ENCODE results near the gene AMIGO2.

The AMIGO2 gene

DNA sequence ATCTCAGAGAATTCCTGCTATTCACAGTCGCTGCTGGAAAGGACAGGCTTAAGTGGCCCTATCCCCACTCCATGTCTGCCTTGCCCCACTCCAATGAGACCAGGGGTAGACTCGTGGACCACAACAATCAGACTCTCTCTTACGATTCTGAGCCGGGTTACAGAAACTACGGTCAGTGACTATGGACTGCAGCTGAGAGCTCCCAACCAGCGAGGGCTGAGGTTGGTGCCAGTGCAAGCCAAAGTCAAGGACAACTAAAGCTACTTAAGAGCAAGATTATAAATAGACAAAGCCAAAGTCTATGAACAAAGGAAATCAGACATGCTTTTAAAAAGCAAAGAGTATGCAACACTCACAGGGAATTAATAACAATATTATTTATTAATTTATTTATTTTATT lies 18.3 kb upstream of the AMIGO2 start:
- Histone ChIP-seq H3K4me1 (ENCODE audit: control insufficient read depth in 1 of 2, insufficient read depth in 2 of 2, low read length in 2 of 2) (peaks cover 0 to 4% of the 10 kb centered on the region in 2 donors), H3K36me3 (ENCODE audit: control insufficient read depth in 1 of 2, insufficient read depth in 2 of 2, low read length in 2 of 2) (no peaks in the 10 kb centered on the region), H3K27me3 (ENCODE audit: control insufficient read depth in 1 of 2, insufficient read depth in 2 of 2, low read length in 2 of 2) (no peaks in the 10 kb centered on the region), H3K9me3 (ENCODE audit: control insufficient read depth in 1 of 2, low read length in 2 of 2) (no peaks in the 10 kb centered on the region), H3K4me3 (ENCODE audit: low read depth in 1 of 2, low read length in 2 of 2) (no peak overlapping the region), H3K27ac (ENCODE audit: low read depth, low read length) (no peak overlapping the region), H3K9ac (ENCODE audit: low read depth in 1 of 2, low read length in 2 of 2) (no peak overlapping the region)

DNA sequence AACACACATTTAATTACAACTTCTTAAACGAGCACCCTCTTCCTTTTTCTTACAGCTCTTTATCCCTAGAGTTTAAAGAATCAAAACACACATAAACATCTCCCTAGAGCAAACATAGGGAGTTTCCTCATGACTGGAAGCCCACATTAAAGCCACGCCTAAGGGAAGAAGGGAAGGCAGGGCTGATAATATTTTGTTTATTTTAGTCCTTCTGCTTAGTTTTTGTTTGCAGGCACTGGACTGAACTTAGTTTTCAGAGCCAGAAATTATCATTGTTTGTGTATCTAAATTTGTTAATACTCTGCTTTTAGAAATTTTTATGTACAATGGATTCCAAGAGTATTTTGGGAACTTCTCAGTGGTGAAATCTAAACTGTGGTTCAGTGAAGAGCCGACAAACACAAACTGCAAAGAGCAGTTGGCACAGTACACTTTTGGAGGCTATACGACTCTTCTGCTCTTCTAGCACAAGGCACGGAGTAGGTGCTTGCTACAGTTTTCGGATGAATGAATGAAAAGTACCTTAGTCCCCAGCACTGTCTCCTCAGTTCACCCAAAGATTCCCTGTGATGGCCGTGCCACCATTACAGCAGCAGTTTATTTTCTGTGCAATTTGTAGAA lies 17.6 kb upstream of the AMIGO2 start:
- Histone ChIP-seq H3K4me3 (ENCODE audit: low read depth in 1 of 2, low read length in 2 of 2) (no peak overlapping the region), H3K27ac (ENCODE audit: low read depth, low read length) (no peak overlapping the region), H3K36me3 (ENCODE audit: control insufficient read depth in 1 of 2, insufficient read depth in 2 of 2, low read length in 2 of 2) (no peaks in the 10 kb centered on the region), H3K27me3 (ENCODE audit: control insufficient read depth in 1 of 2, insufficient read depth in 2 of 2, low read length in 2 of 2) (no peaks in the 10 kb centered on the region), H3K9ac (ENCODE audit: low read depth in 1 of 2, low read length in 2 of 2) (no peak overlapping the region), H3K4me1 (ENCODE audit: control insufficient read depth in 1 of 2, insufficient read depth in 2 of 2, low read length in 2 of 2) (peaks cover 0 to 4% of the 10 kb centered on the region in 2 donors), H3K9me3 (ENCODE audit: control insufficient read depth in 1 of 2, low read length in 2 of 2) (no peaks in the 10 kb centered on the region)

DNA sequence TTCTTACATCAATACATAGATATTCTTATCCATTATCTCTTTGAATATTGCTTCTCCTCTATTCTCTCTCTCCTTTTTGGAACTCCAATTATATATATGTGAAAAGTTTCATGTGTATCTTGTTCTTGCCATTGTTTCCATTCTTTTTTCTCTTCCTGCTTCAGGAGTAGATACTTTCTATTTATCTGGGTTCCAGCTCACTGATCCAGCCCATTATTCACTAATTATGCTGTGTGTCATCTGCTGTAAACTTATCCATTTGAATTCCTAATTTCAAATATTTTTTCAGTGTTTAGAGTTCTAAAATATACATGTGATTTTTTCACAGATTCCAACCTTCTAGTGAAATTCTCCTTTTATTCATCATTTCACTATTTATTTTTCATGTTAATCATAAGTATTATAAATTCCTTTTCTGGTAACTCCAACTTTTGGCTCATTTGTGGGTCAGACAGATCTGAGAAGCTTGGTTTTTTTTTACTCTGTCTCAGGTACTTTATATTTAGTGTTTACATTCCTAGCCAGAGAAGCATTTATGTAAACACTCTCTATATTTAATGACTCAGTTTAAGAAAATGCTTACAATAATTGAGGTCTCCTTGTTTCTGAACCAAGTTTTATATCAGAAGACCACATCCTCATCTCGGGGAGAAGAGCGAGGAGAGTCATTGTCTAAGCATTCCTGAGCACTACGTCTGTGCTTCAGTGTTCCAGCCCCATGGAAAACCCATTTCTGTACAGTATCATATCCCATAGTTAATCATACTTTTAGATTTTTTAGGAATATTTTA lies 15.9 kb upstream of the AMIGO2 start:
- Histone ChIP-seq H3K27me3 (ENCODE audit: control insufficient read depth in 1 of 2, insufficient read depth in 2 of 2, low read length in 2 of 2) (no peaks in the 10 kb centered on the region), H3K4me1 (ENCODE audit: control insufficient read depth in 1 of 2, insufficient read depth in 2 of 2, low read length in 2 of 2) (peaks cover 0 to 4% of the 10 kb centered on the region in 2 donors), H3K4me3 (ENCODE audit: low read depth in 1 of 2, low read length in 2 of 2) (no peak overlapping the region), H3K9ac (ENCODE audit: low read depth in 1 of 2, low read length in 2 of 2) (no peak overlapping the region), H3K9me3 (ENCODE audit: control insufficient read depth in 1 of 2, low read length in 2 of 2) (no peaks in the 10 kb centered on the region), H3K36me3 (ENCODE audit: control insufficient read depth in 1 of 2, insufficient read depth in 2 of 2, low read length in 2 of 2) (no peaks in the 10 kb centered on the region), H3K27ac (ENCODE audit: low read depth, low read length) (no peak overlapping the region)

DNA sequence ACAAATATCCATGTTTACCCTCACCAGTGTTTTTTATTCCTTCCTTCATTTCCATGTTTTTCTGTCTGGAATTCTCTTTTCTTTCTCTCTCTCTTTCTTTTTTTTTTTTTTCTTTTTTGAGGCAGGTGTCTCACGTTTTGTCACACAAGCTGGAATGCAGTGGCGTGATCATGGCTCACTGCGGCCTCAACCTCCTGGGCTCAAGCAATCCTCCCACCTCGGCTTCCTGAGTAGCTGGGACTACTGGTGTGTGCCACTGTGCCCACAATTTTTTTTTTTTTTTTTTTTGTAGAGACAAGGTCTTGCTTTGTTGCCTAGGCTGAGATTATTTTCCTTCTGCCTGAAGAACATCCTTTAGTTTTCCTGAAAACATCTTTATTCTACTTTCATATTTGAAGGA lies 15.0 kb upstream of the AMIGO2 start:
- Histone ChIP-seq H3K27ac (ENCODE audit: low read depth, low read length) (no peak overlapping the region), H3K4me3 (ENCODE audit: low read depth in 1 of 2, low read length in 2 of 2) (no peak overlapping the region), H3K36me3 (ENCODE audit: control insufficient read depth in 1 of 2, insufficient read depth in 2 of 2, low read length in 2 of 2) (no peaks in the 10 kb centered on the region), H3K27me3 (ENCODE audit: control insufficient read depth in 1 of 2, insufficient read depth in 2 of 2, low read length in 2 of 2) (no peaks in the 10 kb centered on the region), H3K9ac (ENCODE audit: low read depth in 1 of 2, low read length in 2 of 2) (no peak overlapping the region), H3K4me1 (ENCODE audit: control insufficient read depth in 1 of 2, insufficient read depth in 2 of 2, low read length in 2 of 2) (peaks cover 0 to 4% of the 10 kb centered on the region in 2 donors), H3K9me3 (ENCODE audit: control insufficient read depth in 1 of 2, low read length in 2 of 2) (no peaks in the 10 kb centered on the region)

DNA sequence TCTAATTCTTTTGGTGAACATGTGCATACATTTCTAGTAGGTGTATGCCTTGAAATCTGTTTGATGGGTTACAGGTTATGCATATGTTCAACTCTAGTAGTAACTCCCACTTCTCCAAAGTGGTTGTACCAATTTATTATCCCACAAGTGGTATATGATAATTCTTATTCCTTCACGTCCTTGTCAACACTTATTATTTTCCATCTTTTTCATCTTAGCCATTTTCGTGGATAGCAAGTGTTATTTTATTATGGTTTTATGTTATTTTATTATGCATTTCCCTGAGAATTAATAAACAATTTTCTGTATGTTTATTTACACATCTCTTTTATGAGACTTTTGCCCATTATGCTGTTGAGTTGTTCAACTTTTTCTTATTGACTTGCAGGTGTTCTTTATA lies 11.2 kb upstream of the AMIGO2 start:
- Histone ChIP-seq H3K36me3 (ENCODE audit: control insufficient read depth in 1 of 2, insufficient read depth in 2 of 2, low read length in 2 of 2) (no peaks in the 10 kb centered on the region), H3K27ac (ENCODE audit: low read depth, low read length) (no peak overlapping the region), H3K9me3 (ENCODE audit: control insufficient read depth in 1 of 2, low read length in 2 of 2) (no peaks in the 10 kb centered on the region), H3K4me1 (ENCODE audit: control insufficient read depth in 1 of 2, insufficient read depth in 2 of 2, low read length in 2 of 2) (peaks cover 0 to 3% of the 10 kb centered on the region in 2 donors), H3K4me3 (ENCODE audit: low read depth in 1 of 2, low read length in 2 of 2) (no peak overlapping the region), H3K27me3 (ENCODE audit: control insufficient read depth in 1 of 2, insufficient read depth in 2 of 2, low read length in 2 of 2) (no peaks in the 10 kb centered on the region), H3K9ac (ENCODE audit: low read depth in 1 of 2, low read length in 2 of 2) (no peak overlapping the region)

DNA sequence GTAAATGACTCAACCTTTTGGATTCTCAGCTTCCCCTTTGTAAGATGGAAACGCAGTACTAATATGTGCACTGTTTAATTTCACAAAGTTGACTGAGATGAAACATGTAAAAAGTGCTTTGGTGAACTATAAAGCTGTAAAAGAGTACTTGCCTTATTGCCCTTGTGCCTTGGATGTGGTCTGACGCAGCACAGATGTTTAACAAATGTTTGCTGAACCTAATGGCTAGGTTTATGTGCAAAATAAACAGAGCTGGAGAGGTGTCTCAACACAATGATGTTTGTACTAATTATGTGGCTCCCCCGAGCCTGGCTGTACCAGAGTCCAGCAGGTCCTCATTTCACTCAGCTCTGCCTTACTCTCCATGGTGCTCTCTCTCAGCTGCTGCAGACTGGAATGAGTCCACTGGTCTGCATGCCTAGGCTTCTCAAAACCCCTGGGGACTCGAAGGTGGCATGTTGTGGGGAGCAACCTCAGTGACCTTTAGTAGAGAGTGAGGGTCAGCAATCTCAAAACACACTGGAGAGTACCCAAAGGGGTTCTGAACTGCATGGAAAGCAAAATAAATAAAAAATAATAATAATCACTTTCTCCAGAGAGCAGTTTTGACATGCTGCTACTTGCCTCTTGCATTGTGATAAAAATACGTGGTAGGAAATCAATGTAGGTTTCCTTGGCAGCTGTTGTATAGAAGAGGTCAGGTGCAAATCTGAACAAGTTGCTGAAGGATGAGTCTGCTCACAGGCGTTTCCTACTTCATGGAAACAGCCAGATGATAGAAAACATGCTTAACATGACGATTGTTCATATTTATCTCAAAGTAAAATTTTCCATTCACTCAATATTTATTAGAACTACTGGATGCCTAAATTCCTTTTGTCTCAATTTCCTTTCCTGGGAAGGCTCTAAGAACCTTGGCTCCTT lies 8.5 kb upstream of the AMIGO2 start:
- no peak overlapping the region for H3K27ac ChIP-seq (ENCODE audit: low read depth, low read length)
- no peak overlapping the region for H3K9ac ChIP-seq (ENCODE audit: low read depth in 1 of 2, low read length in 2 of 2)
- no peaks in the 10 kb centered on the region for H3K36me3 ChIP-seq (ENCODE audit: control insufficient read depth in 1 of 2, insufficient read depth in 2 of 2, low read length in 2 of 2)
- H3K4me1 ChIP-seq (ENCODE audit: control insufficient read depth in 1 of 2, insufficient read depth in 2 of 2, low read length in 2 of 2) = peaks cover 0 to 3% of the 10 kb centered on the region in 2 donors
- no peak overlapping the region for H3K4me3 ChIP-seq (ENCODE audit: low read depth in 1 of 2, low read length in 2 of 2)
- H3K27me3 ChIP-seq (ENCODE audit: control insufficient read depth in 1 of 2, insufficient read depth in 2 of 2, low read length in 2 of 2) = no peaks in the 10 kb centered on the region
- H3K9me3 ChIP-seq (ENCODE audit: control insufficient read depth in 1 of 2, low read length in 2 of 2) = no peaks in the 10 kb centered on the region

DNA sequence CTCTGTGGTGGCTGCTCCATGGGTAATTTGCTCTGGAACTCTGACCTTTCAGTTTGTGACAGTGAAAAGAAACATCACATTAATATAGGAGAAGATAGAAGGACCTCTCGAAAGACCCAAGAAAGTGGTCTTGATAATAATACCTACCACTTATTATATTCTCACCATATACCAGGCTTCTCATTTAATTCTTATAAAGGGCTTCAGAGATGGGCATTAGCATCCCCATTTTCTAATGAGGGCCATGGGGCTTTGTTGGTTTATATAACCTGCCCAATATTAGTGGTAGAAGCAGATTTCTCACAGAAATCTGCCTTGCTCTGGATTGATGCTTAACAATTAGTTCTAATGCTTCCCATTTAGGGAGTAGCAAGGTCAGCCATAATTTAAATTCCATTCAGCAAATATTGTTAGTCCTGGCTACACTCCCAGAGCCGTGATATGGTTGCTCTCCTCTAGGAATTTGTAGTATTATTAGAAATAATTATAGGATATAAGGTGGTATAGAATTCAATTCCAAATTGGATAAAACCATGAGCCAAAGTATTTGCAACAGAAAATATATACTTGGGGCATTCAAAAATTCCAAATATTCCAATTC lies 7.4 kb upstream of the AMIGO2 start:
- H3K27ac ChIP-seq (ENCODE audit: low read depth, low read length) = no peak overlapping the region
- no peak overlapping the region for H3K4me3 ChIP-seq (ENCODE audit: low read depth in 1 of 2, low read length in 2 of 2)
- no peaks in the 10 kb centered on the region for H3K9me3 ChIP-seq (ENCODE audit: control insufficient read depth in 1 of 2, low read length in 2 of 2)
- no peak overlapping the region for H3K9ac ChIP-seq (ENCODE audit: low read depth in 1 of 2, low read length in 2 of 2)
- H3K36me3 ChIP-seq (ENCODE audit: control insufficient read depth in 1 of 2, insufficient read depth in 2 of 2, low read length in 2 of 2) = no peaks in the 10 kb centered on the region
- H3K4me1 ChIP-seq (ENCODE audit: control insufficient read depth in 1 of 2, insufficient read depth in 2 of 2, low read length in 2 of 2) = peaks cover 0 to 3% of the 10 kb centered on the region in 2 donors
- H3K27me3 ChIP-seq (ENCODE audit: control insufficient read depth in 1 of 2, insufficient read depth in 2 of 2, low read length in 2 of 2) = no peaks in the 10 kb centered on the region

DNA sequence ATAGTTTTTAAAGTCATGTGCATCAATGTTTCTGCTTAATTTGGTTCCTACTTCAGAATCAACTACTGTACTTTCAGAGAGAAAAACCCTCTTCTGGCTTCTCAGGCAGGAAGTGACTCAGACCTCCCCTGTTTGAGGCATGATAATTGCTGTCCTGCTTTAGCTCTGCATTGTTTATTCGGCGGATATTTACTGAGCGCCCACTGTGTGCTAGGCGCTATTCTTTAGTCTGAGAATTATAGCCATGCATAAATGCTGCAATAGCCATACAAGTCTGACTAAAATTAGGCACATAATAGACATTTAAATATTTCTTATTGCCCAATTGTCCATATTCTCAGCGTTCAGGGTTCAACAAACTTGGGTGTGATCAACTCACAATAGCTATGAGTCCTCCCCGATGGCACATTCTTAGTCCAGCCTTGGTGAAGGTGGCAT lies 6.1 kb upstream of the AMIGO2 start:
- Histone ChIP-seq H3K9ac (ENCODE audit: low read depth in 1 of 2, low read length in 2 of 2) (no peak overlapping the region), H3K4me3 (ENCODE audit: low read depth in 1 of 2, low read length in 2 of 2) (no peak overlapping the region), H3K27me3 (ENCODE audit: control insufficient read depth in 1 of 2, insufficient read depth in 2 of 2, low read length in 2 of 2) (no peaks in the 10 kb centered on the region), H3K36me3 (ENCODE audit: control insufficient read depth in 1 of 2, insufficient read depth in 2 of 2, low read length in 2 of 2) (no peaks in the 10 kb centered on the region), H3K9me3 (ENCODE audit: control insufficient read depth in 1 of 2, low read length in 2 of 2) (no peaks in the 10 kb centered on the region), H3K27ac (ENCODE audit: low read depth, low read length) (no peak overlapping the region), H3K4me1 (ENCODE audit: control insufficient read depth in 1 of 2, insufficient read depth in 2 of 2, low read length in 2 of 2) (peaks cover 0 to 3% of the 10 kb centered on the region in 2 donors)

DNA sequence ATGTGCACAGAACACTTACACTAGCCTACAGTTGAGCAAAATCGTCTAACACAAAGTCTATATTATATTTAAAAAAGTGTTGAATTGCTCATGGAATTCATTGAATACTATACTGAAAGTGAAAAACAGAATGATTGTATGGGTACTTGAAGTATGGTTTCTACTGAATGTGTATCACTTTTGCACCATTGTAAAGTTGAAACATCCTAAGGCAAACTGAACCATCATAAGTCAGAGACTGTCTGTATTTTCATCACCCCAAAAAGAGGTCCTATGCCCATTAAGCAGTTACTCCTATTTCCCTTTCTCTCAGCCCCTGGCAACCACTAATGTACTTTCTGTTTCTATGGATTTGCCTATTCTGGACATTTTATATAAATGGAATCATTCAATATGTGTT lies 4.4 kb upstream of the AMIGO2 start:
- H3K27ac ChIP-seq (ENCODE audit: low read depth, low read length) = no peak overlapping the region
- no peaks in the 10 kb centered on the region for H3K36me3 ChIP-seq (ENCODE audit: control insufficient read depth in 1 of 2, insufficient read depth in 2 of 2, low read length in 2 of 2)
- no peak overlapping the region for H3K9ac ChIP-seq (ENCODE audit: low read depth in 1 of 2, low read length in 2 of 2)
- no peaks in the 10 kb centered on the region for H3K9me3 ChIP-seq (ENCODE audit: control insufficient read depth in 1 of 2, low read length in 2 of 2)
- H3K4me3 ChIP-seq (ENCODE audit: low read depth in 1 of 2, low read length in 2 of 2) = no peak overlapping the region
- H3K4me1 ChIP-seq (ENCODE audit: control insufficient read depth in 1 of 2, insufficient read depth in 2 of 2, low read length in 2 of 2) = peaks cover 0 to 4% of the 10 kb centered on the region in 2 donors
- peaks cover 0 to under 1% of the 10 kb centered on the region in 2 donors for H3K27me3 ChIP-seq (ENCODE audit: control insufficient read depth in 1 of 2, insufficient read depth in 2 of 2, low read length in 2 of 2)
